ELR (cell line): ENCODE results near the gene FOXJ3.

ENCODE experiments used
- DNase-seq: peaks from one replicate; pipeline ENCODE4 v3.0.0-alpha.2; 2015; ENCODE audit warnings: low read depth

FOXJ3 gene

DNA sequence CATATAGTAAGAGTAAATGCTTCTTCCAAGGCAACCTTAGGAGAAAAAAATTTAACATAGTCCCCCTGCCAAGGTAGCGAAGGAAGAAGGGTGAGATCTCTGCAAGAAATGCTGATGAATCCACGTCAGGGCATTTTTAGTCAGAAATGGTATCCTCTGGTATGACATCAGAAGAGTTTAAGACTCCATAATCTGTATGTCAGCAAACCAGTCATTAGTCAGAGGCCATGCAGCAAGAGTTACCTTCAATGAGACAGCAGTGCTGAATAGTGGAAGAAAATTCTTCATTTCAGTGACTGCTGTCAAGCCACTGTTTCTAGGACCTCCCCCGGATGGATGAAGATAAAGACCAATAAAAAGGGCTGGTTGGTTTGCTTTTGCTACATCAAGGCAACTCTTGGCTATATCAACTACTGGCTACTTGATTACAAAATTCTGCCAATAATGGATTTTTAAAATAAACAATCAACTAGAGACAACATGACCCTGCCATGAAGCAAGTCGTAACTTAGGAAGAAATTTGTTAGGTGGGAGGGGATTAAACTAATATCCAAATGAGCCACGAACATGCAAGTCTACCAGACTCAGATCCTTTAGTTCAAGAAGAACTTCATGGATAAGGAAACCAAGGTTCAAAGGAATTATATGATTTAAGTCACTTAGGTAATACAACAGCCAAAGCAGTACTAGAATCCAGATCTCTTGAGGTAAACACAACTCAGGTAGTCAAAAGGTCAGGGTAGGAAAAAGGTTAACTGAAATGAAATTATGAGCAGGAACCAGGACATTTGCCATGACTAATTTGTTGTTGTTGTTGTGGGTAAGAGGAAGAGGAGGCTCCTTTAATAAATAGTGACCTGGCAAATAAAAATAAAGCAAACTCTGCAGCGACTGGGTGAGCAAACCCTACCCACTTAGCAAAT, 144.8 kb downstream of the FOXJ3 start:
- no peak for DNase-seq

DNA sequence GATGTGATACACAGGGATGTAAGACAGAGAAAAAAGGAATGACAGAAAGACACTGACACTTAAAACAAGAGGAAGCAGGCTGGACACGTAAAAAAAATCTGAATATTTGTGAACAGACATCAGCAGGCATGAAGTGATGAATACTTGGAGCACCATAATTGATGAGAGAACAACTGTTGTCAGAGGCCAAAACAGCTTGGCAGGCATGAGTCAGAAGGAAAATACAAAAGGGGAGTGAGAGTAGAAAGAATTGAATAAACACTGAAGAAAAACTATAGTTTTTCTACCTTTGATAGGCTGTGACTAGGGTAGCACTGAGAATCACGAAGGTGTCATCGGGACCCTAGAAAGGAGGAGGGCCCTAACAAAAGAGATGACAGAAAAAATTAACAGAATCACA, 148.9 kb downstream of the FOXJ3 start:
- DNase-seq: peak; percentile 49

DNA sequence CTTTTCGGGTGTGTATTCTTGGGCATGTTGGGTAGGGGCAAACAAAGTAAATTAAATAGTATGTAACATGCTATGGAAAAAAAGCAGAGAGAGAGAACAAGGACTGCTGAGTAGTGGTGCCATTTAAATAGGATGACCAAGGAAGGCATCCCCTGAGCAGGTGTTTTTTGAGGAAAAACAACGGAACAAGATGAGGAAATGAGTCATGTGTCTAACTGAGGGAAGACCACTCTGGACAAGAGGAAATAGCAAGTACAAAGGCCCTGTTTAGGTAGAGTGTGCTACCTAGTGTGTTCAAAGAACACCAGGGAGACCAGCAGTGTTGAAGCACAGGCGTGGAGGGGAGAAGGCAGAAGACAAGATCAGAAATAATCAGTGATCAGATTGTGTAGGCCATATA, 150.4 kb downstream of the FOXJ3 start:
- no peak for DNase-seq

DNA sequence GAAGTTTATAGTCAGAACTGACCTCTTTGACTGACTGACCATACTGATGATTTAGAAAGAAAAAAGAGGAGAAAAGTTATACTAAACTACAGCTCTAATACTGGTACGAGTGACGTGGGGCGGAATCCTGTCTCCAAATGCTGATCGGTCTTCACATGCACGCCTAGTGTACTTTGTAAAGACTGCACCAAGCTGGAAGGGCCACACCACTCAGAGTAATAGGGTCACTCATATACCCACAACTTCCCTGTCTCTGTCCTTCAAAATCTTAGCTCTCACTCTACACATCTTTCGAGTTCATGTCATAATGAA, 151.1 kb downstream of the FOXJ3 start:
- no peak for DNase-seq

DNA sequence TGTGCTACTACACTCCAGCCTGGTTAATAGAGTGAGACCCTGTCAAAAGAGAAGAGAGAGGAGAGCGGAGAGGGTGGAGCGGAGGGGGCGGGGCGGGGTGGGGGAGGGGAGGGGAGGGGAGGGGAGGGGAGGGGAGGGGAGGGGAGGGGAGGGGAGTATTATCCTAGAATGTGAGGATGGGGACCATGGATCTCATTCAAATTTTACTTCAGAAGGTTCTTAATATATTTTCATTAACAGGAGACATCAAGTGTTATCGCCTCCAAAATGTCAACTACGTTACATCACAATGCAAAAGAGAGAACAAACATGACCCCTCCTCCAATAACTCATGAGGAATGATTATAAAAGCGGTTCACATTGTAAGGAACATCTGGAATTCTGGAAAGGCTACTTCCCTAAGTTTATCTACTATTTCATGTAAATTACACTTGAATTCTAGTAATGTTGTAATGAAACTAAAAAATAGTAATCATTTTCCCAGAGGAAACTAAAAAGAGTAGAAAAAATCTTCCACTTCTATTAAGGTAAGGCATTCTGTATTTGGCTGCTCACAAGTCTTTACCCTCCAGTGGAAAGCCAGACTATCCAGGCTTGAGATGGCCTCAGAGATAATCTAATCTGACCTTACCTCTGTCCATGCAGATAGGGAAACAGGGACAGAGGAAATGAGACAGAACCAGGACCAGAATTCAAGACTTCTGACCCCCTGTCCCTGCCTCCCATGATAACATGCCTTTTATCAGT, 151.7 kb downstream of the FOXJ3 start:
- DNase-seq: no peak

DNA sequence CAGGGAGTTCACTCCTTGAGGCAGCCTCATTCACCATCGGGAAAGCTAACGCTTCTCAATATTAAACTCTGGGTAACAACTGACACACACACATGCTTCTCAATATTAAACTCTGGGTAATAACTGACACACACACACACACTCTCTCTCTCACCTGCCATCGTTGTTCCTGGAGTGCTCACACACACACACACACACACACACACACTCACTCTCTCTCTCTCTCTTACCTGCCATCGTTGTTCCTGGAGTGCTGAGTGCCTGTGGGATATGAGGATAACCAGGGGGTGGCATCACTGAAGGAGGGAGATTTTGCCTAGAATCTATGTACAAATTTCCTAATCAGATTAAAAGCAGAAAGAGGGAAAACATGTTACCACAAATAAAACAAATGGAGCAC, 153.3 kb downstream of the FOXJ3 start:
- no peak for DNase-seq

DNA sequence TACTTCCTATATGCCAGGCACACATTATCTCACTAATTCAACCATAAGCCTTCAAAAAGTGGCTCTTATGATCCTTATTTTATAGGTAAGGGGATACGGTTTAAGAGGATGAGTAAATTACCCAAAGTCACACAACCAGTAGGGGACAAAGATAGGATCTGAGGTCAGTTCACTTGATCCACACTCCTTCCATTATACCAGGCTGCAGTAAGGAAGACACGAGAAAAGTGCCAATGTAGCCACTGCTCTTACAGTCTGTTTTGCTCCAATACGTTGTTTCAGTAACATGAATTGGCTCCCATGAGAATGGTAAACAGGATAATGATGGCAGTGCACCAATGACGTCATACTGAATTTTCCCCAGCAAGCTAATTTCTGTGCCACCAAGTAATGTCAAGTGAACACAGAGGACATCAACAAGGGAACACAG, 155.1 kb downstream of the FOXJ3 start:
- DNase-seq: no peak

DNA sequence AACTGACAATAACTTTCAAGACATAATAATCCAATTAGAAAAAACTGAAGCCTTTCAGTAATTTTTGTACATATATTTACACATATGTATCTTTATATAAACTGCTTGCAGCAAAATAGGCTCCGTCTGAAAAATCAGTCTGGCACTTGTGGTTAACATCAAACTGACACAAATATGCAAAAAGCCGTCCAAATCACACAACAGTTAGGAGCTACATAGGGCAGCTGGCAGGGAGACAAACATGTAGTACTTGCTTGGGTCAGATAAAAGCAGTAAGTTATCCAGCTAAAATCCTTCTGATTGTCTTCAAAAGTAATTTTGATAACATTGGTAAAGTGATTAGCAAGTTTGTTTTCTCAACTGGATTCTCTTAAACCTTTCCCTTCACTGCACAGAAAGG, 155.8 kb downstream of the FOXJ3 start:
- DNase-seq: no peak

DNA sequence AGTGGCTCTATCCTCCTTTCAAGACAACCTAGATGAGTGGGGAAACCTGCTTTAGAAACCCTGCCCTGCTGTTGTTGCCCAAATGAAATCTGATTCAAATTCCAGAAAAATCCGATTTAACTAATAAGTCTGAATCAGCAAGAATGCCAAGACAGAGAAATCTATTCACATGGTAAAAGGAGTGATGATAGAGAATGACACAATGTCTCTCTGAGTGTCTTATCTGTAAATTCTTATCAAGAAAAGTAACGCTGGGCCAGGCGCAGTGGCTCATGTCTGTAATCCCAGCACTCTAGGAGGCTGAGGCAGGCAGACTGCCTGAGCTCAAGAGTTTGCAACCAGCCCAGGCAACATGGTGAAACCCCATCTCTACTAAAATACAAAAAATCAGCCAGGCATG, 156.8 kb downstream of the FOXJ3 start:
- DNase-seq: no peak

DNA sequence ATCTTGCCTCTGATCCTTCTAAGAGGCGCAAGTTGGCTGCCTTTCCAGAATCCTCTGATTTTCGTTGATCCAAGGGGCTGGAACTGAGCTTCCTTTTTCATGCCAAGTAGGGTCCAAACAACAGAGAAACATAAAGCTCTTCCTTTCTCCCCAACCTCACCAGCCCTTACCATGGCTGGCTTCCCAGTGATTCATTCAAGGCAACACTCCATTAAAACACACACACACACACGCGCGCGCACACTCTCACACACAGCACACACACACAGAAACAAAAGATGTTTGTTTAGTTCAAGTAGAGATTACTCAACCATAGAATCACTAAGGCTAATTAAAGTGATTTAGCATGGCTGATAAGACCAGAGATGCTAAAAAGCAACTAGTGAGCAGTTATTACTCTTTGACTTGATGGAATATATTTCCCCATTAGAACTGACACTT, 157.5 kb downstream of the FOXJ3 start:
- peak; percentile 59 for DNase-seq

DNA sequence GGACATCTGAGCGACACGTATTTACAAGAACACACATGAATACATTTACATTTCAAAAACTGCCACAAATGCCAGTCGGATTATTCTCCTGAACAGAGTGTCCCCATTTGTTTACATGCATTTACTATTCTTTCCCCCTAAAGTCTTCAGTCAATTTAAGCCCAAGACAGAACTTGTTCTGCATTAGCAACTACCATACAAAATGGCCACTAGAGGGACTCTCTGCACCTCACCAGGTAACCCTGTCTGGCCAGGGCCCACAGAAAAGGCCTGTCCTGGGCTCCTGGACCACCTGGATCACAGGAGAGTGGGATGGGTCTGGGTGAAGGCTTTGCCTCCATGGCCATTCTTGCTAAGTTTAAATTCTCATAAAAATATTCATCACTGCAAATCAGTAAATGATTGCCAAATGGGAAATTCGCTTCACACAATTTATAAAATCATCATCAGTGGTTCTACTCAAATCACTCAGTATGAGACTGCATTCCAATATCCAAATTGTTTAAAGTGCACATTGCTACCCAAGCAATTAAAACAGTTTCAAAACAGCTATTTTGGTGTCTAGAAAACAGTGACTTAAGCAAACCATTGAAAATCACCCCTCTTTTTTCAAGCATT, 158.0 kb downstream of the FOXJ3 start:
- DNase-seq: peak; percentile 69

DNA sequence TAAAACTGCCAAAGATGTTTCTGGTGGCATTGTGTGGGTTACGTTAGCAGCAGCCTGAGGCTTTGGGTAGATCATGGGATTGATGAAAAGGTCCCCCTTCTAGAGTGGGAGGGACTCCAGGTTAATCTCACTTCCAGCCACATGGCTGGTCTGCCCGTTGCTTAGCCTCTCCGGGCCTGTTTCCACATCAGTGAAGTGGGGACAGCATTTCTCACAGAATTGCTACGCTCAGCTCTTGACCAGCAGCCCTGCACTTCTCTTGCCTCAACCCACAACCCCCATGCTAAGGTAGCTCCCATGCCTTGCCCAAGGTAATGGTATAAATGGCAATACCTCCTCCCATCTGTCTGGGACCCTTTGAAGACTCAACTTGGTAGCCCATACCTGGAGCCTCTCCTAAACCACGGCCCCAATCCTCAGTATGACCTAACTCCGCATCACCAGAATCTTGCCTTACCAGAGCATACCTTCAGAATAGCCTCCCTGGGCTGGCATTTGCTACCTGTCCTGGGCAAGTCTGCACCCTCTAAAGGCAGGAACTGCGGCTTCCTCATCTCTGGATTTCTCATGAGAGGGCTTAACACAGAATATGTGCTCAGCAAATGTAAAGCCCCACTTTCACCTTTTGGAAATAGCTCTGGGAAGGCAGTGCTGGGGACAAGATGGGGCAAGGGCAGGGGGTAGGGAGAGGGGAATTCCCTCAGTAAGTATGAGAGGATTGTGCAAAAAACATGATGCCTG, 159.6 kb downstream of the FOXJ3 start:
- no peak for DNase-seq

DNA sequence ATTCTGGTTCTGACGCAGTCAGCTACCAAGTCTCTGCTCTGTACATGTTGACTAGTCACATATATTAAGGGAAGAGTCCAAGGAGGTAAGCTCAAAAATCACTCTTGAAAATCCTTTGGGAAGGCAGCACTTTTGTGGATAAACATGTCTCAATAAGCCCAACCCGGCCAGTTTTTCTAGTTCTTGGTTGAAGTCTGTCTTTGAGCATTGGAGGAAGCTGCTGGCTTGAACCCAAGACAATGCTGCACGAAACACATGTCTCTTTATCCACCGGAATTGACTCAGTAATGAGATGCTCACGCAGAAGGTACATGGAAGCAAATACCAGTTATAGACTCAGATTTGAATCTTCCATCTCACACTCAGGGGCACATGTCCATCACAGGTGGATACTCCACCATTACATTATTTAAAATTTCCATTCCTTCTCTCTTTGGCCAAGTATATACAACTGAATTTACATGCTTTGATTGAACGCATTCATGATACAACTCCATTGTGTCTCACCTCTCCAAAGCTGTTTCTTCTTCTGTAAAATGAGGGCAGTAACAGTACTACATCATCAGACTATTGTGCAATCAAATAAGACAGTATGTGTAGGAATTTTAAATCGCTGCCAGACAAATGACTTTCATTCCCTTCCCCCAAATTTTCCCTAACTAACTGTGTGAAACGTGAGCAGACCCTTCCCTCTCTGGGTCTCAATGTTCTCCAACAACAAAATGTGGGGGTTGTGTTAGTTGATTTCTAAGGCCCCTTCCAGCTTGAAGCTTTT, 160.9 kb downstream of the FOXJ3 start:
- peak; percentile 42 for DNase-seq

DNA sequence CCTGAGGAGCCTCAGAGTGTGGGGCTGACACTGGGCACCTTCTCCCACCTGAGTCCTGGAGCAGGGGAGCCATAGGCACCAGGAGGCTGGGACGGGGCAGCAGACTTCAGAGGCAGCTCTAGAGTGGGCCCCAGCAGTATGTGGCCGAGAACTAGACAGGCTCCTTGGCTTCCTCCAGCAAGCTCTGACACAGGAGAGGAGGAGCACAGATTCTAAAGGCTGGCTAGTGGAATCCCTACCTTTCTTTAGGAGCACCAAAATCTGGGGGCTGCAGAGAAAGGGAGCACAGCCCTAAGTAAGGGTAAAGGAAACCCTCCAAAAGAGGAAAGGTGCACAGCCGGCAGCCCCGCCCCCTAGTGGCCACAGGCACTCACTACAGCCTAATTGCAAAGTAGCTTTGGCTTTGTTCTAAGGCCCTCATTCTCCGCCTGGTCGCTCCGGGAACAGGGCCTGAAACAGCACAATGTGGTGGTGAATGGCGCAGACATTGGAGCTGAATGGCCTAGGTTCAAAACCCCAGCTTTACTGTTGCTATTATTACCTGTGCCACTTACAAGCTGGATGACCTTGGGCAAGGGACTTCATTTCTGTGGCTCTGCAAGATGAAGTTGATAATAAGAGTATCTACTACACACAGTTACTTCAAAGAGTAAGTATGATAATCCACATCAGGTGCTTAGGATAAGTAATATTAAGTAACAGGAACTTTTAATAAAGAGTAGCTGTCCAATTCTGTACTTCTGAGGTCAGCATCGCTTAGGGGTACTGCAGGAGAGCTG, 161.7 kb downstream of the FOXJ3 start:
- DNase-seq: peak; percentile 59

DNA sequence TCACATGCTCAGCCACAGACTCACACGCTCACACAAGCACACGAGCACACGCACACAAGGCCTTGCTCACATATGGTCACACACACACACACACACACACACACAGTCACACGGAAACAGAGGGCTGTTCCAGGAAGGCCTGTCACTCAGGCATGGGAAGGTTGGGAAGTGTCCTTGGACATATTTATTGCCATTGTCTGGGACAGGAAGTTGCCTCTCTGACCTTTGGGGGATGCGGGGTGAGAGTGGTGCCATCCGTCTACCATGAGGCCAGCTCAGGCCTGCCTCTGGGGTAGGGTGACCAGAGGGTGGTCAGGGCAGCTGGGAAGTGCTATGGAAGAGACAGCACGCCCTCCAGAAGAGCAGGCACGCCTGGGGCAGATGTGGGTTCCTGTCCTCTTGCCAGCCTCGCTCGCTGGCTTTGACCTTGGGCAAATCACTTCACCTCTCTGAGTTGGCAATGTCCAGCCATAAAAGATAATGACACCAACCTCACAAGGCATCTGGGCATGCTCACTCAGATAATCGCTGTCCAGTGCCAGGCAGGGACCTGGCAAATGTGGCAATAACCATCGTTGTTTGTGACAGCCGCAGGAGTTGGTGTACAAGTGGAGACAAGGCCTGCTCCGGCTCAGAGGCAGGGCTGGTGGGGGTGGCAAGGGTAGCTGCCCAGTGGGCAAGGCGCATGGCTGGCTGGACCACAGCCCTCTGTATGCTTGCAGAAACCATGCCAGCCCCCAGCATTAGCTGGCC, 162.5 kb downstream of the FOXJ3 start:
- DNase-seq: no peak

DNA sequence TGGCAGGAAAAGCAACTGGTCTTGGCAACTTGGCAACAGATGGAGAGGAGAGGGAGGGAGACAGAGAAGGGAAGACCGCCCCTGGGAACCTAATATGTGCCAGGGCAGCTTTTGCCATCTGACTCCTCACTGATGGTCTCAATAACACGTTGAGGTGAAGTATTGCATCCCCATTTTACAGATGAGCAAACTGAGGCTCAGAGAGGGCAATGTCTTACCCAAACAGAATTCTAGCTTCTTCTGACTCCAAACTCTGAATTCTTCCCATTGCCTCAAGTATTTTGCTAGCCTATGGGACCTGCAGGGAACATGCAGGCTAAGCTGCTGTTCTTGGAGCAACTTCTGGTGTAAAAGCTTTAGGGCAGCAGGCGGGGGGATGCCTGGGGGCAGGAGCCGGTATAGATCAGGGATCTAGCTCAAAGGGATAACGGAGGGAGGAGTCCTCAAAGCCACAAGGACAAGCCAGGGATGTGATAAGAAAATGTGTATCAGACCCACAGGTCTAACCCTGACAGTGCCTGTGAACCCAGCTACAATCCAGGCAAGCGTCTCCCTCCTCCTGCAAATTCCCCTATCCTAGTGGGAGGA, 163.3 kb downstream of the FOXJ3 start:
- DNase-seq: no peak

DNA sequence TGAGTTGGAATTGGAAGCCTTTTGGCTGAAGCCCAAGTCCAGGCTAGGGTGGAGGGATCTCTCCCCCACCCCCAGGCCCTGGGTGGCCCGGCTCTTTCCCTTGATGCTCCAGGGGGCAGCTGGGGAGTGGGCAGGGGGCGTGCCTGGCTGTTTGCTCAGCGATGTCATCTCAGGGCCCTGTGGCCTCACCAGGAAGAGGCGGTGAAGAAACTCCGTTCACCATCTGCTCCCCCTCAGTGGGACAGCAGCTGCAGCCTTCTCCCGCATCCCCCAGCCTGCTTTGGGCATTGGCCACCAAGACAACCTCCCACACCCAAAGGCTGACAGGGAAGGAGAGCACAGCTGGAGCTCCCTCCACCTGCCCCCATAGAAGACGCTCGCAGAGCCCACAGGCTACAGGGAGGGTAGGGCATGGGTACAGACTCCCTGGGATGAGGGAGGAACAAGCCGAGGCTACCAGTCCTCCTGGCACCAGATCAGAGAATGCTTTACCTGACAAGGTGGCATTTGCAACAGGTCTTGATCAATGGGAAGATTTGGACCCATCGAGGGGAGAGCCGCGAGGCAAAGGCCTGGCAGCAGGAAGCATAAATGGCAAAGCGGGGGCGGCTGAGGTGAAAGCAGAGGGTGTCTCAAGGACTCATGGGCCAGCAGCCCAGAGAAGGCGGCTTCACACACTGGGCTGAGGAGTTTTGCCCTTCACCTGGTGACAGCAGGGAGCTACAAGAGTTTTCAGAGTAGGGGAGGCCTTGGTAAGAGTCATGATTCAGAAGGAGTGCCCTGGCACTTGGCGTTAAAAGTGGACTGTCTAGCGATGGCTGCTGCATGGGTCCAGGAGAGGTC, 164.0 kb downstream of the FOXJ3 start:
- DNase-seq: no peak

DNA sequence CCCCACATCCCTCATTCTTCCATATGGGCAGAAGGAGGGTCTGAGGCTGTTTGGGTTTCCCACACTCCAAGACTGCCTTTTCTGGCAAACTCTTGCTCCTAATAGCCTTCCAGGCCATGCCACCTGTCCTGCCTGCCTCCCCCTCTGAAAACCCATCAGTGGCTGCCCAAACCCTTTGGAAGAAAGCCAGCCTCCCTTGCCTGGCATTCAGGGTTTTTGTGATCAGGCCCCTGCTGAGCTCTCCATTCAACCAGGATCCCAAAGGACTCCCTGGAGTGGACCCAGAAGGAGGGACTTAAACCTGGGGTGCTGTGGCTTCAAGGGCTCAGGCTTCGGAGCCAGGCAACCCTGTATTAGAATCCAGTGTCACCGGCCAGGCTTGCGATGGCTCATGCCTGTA, 166.3 kb downstream of the FOXJ3 start:
- no peak for DNase-seq

DNA sequence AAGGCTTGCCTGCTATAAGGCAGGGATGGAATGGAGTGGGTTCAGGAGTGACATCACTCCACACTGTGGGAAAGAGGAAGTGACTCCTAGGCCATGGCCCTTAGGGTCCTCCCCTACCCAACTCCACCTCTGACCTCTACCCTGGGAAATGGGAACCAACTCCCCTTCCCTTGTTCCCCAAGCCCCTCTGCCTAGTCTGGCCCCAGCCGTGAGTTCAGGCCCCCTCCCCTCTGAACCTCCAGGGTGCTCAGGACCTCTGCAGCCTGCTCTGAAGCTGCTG, 166.7 kb downstream of the FOXJ3 start:
- no peak for DNase-seq
